ENCODE measurements around the gene LRCH4.

The LRCH4 gene, protein sequence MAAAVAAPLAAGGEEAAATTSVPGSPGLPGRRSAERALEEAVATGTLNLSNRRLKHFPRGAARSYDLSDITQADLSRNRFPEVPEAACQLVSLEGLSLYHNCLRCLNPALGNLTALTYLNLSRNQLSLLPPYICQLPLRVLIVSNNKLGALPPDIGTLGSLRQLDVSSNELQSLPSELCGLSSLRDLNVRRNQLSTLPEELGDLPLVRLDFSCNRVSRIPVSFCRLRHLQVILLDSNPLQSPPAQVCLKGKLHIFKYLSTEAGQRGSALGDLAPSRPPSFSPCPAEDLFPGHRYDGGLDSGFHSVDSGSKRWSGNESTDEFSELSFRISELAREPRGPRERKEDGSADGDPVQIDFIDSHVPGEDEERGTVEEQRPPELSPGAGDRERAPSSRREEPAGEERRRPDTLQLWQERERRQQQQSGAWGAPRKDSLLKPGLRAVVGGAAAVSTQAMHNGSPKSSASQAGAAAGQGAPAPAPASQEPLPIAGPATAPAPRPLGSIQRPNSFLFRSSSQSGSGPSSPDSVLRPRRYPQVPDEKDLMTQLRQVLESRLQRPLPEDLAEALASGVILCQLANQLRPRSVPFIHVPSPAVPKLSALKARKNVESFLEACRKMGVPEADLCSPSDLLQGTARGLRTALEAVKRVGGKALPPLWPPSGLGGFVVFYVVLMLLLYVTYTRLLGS

GRCh38 chr7:100585511-100586265, at the start of gene LRCH4:
Gene LRCH4 (minus strand): TSS chr7:100586129. CDS start chr7:100586100, 29 bp downstream.
- peaks cover 39% of the 10 kb centered on the region for H3K4me1 ChIP-seq (ENCODE audit: control insufficient read depth, insufficient read depth, low read length)
- peak within 1 kb of the TSS; percentile 84 for H3K9ac ChIP-seq (ENCODE audit: low read length)
- H3K36me3 ChIP-seq (ENCODE audit: control insufficient read depth, insufficient read depth, low read length): peaks cover 12% of the 10 kb centered on the region
- peaks cover 15% of the 10 kb centered on the region for H3K27me3 ChIP-seq (ENCODE audit: control insufficient read depth, insufficient read depth, low read length)
- peak within 1 kb of the TSS; percentile 66 for H3K4me3 ChIP-seq (ENCODE audit: low read length)
- H3K9me3 ChIP-seq (ENCODE audit: control insufficient read depth, low read length): no peaks in the 10 kb centered on the region

DNA sequence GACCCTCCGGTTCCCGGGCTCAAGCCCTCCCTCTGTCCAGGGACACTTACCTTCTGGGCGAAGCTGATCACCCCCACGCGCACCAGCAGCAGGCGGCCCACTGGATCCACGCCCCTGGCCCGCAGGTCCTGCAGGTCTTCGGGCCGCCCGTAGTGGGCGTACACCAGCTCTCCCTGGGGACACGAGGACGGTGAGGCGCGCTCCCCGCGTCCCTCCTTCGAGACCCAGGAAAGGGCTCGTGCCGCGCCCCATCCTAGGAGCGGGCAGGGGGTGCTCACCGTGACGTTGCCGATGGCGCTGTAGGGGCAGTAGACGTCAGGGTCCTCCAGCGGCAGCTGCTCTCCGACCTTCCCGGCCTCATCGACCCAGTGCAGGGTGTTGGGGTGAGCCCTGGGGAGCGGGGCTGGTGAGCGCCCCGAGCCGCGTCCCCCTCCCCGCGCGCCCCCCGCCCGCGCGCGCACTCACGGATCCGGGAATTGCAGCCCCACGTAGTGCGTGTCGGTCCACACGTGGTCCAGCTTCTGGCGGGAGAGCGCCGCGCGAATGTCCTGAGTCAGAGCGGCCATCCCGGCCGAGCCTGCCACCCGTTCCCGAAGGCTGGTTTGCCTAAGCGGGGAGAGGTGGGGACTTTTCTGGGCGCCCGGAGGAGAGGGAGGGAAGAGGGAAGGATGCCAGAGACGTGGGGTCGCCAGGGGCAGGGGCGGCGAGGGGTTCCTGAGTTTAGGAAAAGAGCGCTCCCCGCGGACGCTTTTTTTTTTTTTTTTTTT, 47.2 kb upstream of the LRCH4 start:
- no peaks in the 10 kb centered on the region for H3K36me3 ChIP-seq (ENCODE audit: control insufficient read depth, insufficient read depth, low read length)
- peaks cover 5% of the 10 kb centered on the region for H3K27me3 ChIP-seq (ENCODE audit: control insufficient read depth, insufficient read depth, low read length)
- H3K4me3 ChIP-seq (ENCODE audit: low read length): peak overlapping the region; percentile 60
- H3K4me1 ChIP-seq (ENCODE audit: control insufficient read depth, insufficient read depth, low read length): peaks cover 7% of the 10 kb centered on the region
- peak overlapping the region; percentile 57 for H3K9ac ChIP-seq (ENCODE audit: low read length)
- H3K9me3 ChIP-seq (ENCODE audit: control insufficient read depth, low read length): no peaks in the 10 kb centered on the region

DNA sequence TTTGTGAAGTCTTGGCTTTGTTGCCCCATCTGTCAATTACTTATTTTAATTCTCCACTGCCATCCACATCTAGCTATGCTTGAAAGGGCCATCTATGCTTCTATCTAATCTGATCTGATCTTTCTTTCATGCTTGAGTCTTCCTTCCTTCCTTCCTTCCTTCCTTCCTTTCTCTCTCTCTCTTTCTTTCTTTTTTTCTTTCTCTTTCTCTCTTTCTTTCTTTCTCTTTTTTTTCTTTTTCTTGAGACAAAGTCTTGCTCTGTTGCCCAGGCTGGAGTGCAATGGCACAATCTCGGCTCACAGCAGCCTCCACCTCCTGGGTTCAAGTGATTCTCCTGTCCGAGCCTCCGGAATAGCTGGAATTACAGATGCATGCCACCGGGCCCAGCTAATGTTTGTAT, 44.1 kb upstream of the LRCH4 start:
- Histone ChIP-seq H3K4me3 (ENCODE audit: low read length) (no peak overlapping the region), H3K9ac (ENCODE audit: low read length) (no peak overlapping the region), H3K36me3 (ENCODE audit: control insufficient read depth, insufficient read depth, low read length) (no peaks in the 10 kb centered on the region), H3K27me3 (ENCODE audit: control insufficient read depth, insufficient read depth, low read length) (peaks cover 5% of the 10 kb centered on the region), H3K9me3 (ENCODE audit: control insufficient read depth, low read length) (no peaks in the 10 kb centered on the region), H3K4me1 (ENCODE audit: control insufficient read depth, insufficient read depth, low read length) (peaks cover 16% of the 10 kb centered on the region)

- H3K36me3 ChIP-seq (ENCODE audit: control insufficient read depth, insufficient read depth, low read length): no peaks in the 10 kb centered on the region
- no peaks in the 10 kb centered on the region for H3K9me3 ChIP-seq (ENCODE audit: control insufficient read depth, low read length)
- H3K27me3 ChIP-seq (ENCODE audit: control insufficient read depth, insufficient read depth, low read length): peaks cover 5% of the 10 kb centered on the region
- H3K9ac ChIP-seq (ENCODE audit: low read length): no peak overlapping the region
- peaks cover 16% of the 10 kb centered on the region for H3K4me1 ChIP-seq (ENCODE audit: control insufficient read depth, insufficient read depth, low read length)
- no peak overlapping the region for H3K4me3 ChIP-seq (ENCODE audit: low read length)
Observed at GRCh38 chr7:100629117-100629716, 43.3 kb upstream of the LRCH4 start.

DNA sequence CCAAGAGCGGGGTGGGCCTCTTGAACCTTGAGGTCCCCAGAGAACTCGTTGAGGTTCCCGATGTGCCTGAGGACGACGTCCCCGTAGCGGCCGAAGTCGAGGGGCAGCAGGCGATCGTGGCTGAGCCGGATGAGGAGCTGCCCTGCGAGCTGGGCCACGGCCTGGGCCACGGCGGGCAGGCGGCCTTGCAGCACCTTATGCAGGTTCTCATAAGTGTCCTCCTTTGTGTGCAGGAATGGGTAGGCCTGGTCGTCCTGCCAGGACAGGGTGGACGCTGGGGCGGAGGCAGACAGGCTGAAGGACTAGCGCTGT, 41.3 kb upstream of the LRCH4 start:
- Histone ChIP-seq H3K4me3 (ENCODE audit: low read length) (no peak overlapping the region), H3K36me3 (ENCODE audit: control insufficient read depth, insufficient read depth, low read length) (no peaks in the 10 kb centered on the region), H3K27me3 (ENCODE audit: control insufficient read depth, insufficient read depth, low read length) (peaks cover 5% of the 10 kb centered on the region), H3K9ac (ENCODE audit: low read length) (no peak overlapping the region), H3K9me3 (ENCODE audit: control insufficient read depth, low read length) (no peaks in the 10 kb centered on the region), H3K4me1 (ENCODE audit: control insufficient read depth, insufficient read depth, low read length) (peaks cover 9% of the 10 kb centered on the region)

GRCh38 chr7:100626530-100627237, 40.8 kb upstream of the LRCH4 start:
- H3K4me1 ChIP-seq (ENCODE audit: control insufficient read depth, insufficient read depth, low read length): peaks cover 9% of the 10 kb centered on the region
- H3K9ac ChIP-seq (ENCODE audit: low read length): peak overlapping the region; percentile 34
- H3K27me3 ChIP-seq (ENCODE audit: control insufficient read depth, insufficient read depth, low read length): no peaks in the 10 kb centered on the region
- H3K36me3 ChIP-seq (ENCODE audit: control insufficient read depth, insufficient read depth, low read length): no peaks in the 10 kb centered on the region
- no peaks in the 10 kb centered on the region for H3K9me3 ChIP-seq (ENCODE audit: control insufficient read depth, low read length)
- no peak overlapping the region for H3K4me3 ChIP-seq (ENCODE audit: low read length)

- H3K9ac ChIP-seq (ENCODE audit: low read length): no peak overlapping the region
- no peaks in the 10 kb centered on the region for H3K36me3 ChIP-seq (ENCODE audit: control insufficient read depth, insufficient read depth, low read length)
- peaks cover 9% of the 10 kb centered on the region for H3K4me1 ChIP-seq (ENCODE audit: control insufficient read depth, insufficient read depth, low read length)
- no peaks in the 10 kb centered on the region for H3K9me3 ChIP-seq (ENCODE audit: control insufficient read depth, low read length)
- no peaks in the 10 kb centered on the region for H3K27me3 ChIP-seq (ENCODE audit: control insufficient read depth, insufficient read depth, low read length)
- H3K4me3 ChIP-seq (ENCODE audit: low read length): no peak overlapping the region
Observed at GRCh38 chr7:100626055-100626454, 40.1 kb upstream of the LRCH4 start.

DNA sequence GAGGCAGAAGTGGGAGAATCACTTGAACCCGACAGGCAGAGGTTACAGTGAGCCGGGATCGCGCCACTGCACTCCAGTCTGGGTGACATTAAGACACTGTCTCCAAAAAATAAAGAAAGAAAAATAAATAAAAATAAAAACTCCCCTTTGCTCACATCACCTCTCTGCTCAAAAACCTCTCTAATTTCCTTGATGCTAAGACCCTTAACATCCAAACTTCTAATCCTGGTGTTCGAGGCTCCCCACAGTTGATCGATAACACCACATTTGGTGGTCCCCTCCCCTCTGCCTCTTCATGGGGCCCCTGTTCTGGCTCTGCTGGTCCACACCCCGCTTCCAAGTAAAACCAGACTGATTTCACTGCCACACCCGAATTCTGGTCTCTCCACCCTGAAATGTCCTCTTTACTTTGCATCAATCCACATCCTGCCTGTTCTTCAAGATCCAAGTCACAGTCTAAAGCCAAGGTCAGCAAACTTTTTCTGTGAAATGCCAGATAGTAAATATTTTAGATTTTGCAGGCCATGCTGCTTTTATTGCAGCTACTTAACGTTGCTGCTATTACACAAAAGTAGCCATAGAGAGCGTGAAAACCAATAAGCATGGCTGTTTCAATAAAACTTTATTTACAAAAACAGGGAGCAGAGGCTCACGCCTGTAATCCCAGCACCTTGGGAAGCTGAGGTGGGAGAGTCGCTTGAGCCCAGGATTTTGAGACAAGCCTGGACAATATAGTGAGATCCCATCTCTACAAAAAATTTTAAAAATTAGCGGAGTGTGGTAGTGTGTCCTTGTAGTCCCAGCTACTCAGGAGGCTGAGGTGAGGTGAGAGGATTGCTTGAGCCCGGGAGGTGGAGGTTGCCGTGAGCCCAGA, 38.3 kb upstream of the LRCH4 start:
- Histone ChIP-seq H3K9me3 (ENCODE audit: control insufficient read depth, low read length) (no peaks in the 10 kb centered on the region), H3K4me3 (ENCODE audit: low read length) (no peak overlapping the region), H3K4me1 (ENCODE audit: control insufficient read depth, insufficient read depth, low read length) (peaks cover 9% of the 10 kb centered on the region), H3K9ac (ENCODE audit: low read length) (no peak overlapping the region), H3K36me3 (ENCODE audit: control insufficient read depth, insufficient read depth, low read length) (no peaks in the 10 kb centered on the region), H3K27me3 (ENCODE audit: control insufficient read depth, insufficient read depth, low read length) (no peaks in the 10 kb centered on the region)

GRCh38 chr7:100621554-100621953, 35.6 kb upstream of the LRCH4 start:
- Histone ChIP-seq H3K4me3 (ENCODE audit: low read length) (no peak overlapping the region), H3K9ac (ENCODE audit: low read length) (no peak overlapping the region), H3K27me3 (ENCODE audit: control insufficient read depth, insufficient read depth, low read length) (no peaks in the 10 kb centered on the region), H3K36me3 (ENCODE audit: control insufficient read depth, insufficient read depth, low read length) (no peaks in the 10 kb centered on the region), H3K4me1 (ENCODE audit: control insufficient read depth, insufficient read depth, low read length) (peaks cover 6% of the 10 kb centered on the region), H3K9me3 (ENCODE audit: control insufficient read depth, low read length) (no peaks in the 10 kb centered on the region)

- H3K9ac ChIP-seq (ENCODE audit: low read length): no peak overlapping the region
- no peaks in the 10 kb centered on the region for H3K9me3 ChIP-seq (ENCODE audit: control insufficient read depth, low read length)
- H3K4me1 ChIP-seq (ENCODE audit: control insufficient read depth, insufficient read depth, low read length): no peaks in the 10 kb centered on the region
- H3K4me3 ChIP-seq (ENCODE audit: low read length): no peak overlapping the region
- H3K36me3 ChIP-seq (ENCODE audit: control insufficient read depth, insufficient read depth, low read length): no peaks in the 10 kb centered on the region
- no peaks in the 10 kb centered on the region for H3K27me3 ChIP-seq (ENCODE audit: control insufficient read depth, insufficient read depth, low read length)
Observed at GRCh38 chr7:100620804-100621203, 34.9 kb upstream of the LRCH4 start.
